ENCODE results near the gene RAD9A. TPM values are rescaled to one million over a fixed set of nuclear protein-coding genes. Genes with fewer than 3 reads are reported as not detected.

The RAD9A gene
- total RNA-seq, 1 donor, result 7.6 TPM

DNA sequence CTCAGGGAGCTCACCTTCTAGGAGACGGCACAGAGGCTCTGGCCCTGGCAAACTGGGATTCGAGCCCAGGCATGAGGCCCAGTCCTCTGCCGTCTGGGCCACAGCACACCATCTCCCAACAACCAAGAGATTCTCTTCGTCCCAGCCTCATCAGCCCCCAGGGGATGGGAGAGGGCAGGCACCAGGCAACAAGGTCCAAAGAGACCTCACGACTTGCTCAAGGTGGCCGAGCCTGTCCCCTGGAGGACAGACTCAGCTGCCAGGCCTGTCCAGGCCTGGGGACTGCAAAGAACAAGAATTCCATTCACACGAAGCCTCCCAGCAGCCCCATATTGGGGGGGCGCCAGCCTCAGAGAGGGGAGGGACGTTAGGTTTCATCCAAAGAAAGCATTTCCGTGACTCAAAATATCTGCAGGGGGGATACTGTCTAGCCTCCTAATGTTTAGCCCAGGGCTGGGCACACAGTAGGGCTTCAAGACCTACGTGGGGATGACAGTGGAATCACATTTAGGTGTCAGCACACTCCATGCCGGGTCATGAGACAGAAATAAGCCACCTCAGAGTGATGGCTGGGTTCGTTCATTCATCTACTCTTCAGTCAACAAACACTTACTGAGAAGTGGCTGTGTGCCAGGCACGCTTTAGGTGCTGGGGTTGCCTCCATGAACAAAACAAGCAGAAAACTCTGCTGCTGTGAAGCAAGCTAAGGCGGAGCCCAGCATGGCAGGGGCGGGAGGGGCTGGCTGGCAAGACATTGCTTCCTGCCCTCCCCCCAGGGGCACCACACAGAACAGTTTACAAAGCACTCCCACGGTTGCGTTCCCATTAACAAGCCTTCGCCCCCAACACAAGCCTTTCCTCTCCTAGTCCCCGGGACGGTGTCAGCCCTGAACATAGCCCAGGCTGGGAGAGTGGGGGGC, 24.9 kb downstream of the RAD9A start:
- no peaks in the 10 kb centered on the region for H3K79me2 ChIP-seq (ENCODE audit: insufficient read depth, low read length)
- H3K27me3 ChIP-seq (ENCODE audit: insufficient read depth, low read length), result peaks cover 23% of the 10 kb centered on the region
- peaks cover 3% of the 10 kb centered on the region for H3K4me1 ChIP-seq (ENCODE audit: insufficient read depth, low read length)
- no peak overlapping the region for H2AFZ ChIP-seq (ENCODE audit: low read length)
- TF ChIP-seq, protein P1, sequence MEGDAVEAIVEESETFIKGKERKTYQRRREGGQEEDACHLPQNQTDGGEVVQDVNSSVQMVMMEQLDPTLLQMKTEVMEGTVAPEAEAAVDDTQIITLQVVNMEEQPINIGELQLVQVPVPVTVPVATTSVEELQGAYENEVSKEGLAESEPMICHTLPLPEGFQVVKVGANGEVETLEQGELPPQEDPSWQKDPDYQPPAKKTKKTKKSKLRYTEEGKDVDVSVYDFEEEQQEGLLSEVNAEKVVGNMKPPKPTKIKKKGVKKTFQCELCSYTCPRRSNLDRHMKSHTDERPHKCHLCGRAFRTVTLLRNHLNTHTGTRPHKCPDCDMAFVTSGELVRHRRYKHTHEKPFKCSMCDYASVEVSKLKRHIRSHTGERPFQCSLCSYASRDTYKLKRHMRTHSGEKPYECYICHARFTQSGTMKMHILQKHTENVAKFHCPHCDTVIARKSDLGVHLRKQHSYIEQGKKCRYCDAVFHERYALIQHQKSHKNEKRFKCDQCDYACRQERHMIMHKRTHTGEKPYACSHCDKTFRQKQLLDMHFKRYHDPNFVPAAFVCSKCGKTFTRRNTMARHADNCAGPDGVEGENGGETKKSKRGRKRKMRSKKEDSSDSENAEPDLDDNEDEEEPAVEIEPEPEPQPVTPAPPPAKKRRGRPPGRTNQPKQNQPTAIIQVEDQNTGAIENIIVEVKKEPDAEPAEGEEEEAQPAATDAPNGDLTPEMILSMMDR (IDR thresholded peaks at IDR 0.05; ENCODE audit: extremely low read depth, low read depth, low read length), result no peak
- no peak overlapping the region for H3K27ac ChIP-seq (ENCODE audit: low read depth, low read length)
- no peaks in the 10 kb centered on the region for H3K9me3 ChIP-seq (ENCODE audit: low read depth, low read length)
- no peak overlapping the region for H3K4me3 ChIP-seq (ENCODE audit: insufficient read depth, low read length)
- no peak for DNase-seq (ENCODE audit: insufficient read length, low spot score, missing footprints)
- H3K36me3 ChIP-seq (ENCODE audit: insufficient read depth, low read length), result no peaks in the 10 kb centered on the region
- no peak overlapping the region for H3K4me2 ChIP-seq (ENCODE audit: insufficient read depth, low read length)
- peaks cover 5% of the 10 kb centered on the region for H4K20me1 ChIP-seq (ENCODE audit: insufficient read depth, low read length)

DNA sequence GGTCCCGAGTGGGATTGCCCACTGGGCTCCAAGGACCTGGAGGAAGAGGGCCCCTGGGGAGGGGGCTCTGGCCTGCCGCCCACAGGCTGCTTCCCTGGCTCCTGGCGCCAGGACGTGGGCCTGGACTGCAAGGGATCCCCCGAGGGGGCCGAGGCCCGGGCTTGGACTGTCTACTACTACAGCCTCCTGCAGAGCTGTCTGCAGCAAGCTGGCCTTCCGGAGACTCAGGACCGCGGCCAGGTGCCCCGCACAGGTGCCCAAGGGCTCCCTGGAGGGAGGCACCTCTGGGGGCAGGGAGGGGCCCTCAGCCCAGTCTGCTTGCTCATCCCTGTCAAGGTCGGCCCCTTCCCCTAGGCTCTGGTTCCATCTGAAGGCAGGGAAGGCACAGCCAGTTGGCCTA, 25.6 kb downstream of the RAD9A start:
- Histone ChIP-seq H3K4me2 (ENCODE audit: insufficient read depth, low read length) (no peak overlapping the region), H3K4me3 (ENCODE audit: insufficient read depth, low read length) (no peak overlapping the region), H4K20me1 (ENCODE audit: insufficient read depth, low read length) (peaks cover 5% of the 10 kb centered on the region), H3K36me3 (ENCODE audit: insufficient read depth, low read length) (no peaks in the 10 kb centered on the region), H3K27ac (ENCODE audit: low read depth, low read length) (no peak overlapping the region), H2AFZ (ENCODE audit: low read length) (no peak overlapping the region), H3K27me3 (ENCODE audit: insufficient read depth, low read length) (peaks cover 17% of the 10 kb centered on the region), H3K79me2 (ENCODE audit: insufficient read depth, low read length) (no peaks in the 10 kb centered on the region), H3K4me1 (ENCODE audit: insufficient read depth, low read length) (peaks cover 3% of the 10 kb centered on the region), H3K9me3 (ENCODE audit: low read depth, low read length) (no peaks in the 10 kb centered on the region)
- TF ChIP-seq, protein P1 (IDR thresholded peaks at IDR 0.05; ENCODE audit: extremely low read depth, low read depth, low read length), result no peak
- no peak for DNase-seq (ENCODE audit: insufficient read length, low spot score, missing footprints)

DNA sequence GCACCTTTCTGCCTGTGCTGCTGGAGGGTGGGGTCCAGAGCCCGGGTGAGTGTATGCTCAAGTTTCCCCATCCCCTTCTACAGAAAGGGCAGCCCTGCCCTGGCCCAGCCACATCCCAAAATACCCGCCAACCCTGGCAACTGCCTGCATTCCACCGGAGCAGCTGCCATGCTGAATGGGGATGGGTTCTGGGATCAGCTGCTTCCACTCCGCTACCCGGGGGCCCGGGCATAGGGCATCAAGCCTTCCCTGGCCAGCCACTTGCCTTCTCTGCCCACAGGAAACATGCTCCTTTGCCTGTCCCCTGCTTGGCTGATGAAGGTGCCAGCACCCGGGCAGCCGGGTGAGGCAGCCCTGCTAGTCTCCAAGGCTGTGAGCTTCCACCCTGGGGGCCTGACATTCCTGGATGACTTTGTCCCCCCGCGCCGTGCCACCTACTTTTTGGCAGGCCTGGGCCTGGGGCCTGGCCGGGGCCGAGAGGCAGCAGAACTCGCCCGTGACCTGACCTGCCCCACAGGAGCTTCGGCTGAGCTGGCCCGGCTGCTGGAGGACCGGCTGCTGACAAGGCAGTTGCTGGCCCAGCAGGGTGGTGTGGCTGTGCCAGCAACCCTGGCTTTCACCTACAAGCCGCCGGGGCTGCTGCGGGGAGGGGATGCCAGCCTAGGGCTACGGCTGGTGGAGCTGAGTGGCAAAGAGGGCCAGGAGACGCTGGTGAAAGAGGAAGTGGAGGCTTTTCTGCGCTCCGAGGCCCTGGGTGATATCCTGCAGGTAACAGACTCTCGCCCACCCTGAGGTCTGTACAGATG, 26.9 kb downstream of the RAD9A start:
- H3K4me2 ChIP-seq (ENCODE audit: insufficient read depth, low read length), result no peak overlapping the region
- no peaks in the 10 kb centered on the region for H3K79me2 ChIP-seq (ENCODE audit: insufficient read depth, low read length)
- no peaks in the 10 kb centered on the region for H3K9me3 ChIP-seq (ENCODE audit: low read depth, low read length)
- no peaks in the 10 kb centered on the region for H3K36me3 ChIP-seq (ENCODE audit: insufficient read depth, low read length)
- peaks cover 5% of the 10 kb centered on the region for H4K20me1 ChIP-seq (ENCODE audit: insufficient read depth, low read length)
- H2AFZ ChIP-seq (ENCODE audit: low read length), result no peak overlapping the region
- H3K4me1 ChIP-seq (ENCODE audit: insufficient read depth, low read length), result peaks cover 3% of the 10 kb centered on the region
- no peak for DNase-seq (ENCODE audit: insufficient read length, low spot score, missing footprints)
- H3K27me3 ChIP-seq (ENCODE audit: insufficient read depth, low read length), result peaks cover 6% of the 10 kb centered on the region
- H3K4me3 ChIP-seq (ENCODE audit: insufficient read depth, low read length), result no peak overlapping the region
- TF ChIP-seq, protein P1 (IDR thresholded peaks at IDR 0.05; ENCODE audit: extremely low read depth, low read depth, low read length), result no peak
- no peak overlapping the region for H3K27ac ChIP-seq (ENCODE audit: low read depth, low read length)
